HG03469 (cell line): Measurements from ENCODE around the gene GAS7.

Experiments used
- ATAC-seq: cut with Tn5 transposase; IDR thresholded peaks from one replicate; pipeline ENCODE4 v1.9.1; 2021; ENCODE audit warnings: mild to moderate bottlenecking, moderate library complexity, moderate number of reproducible peaks; ENCODE audit not compliant: unreplicated experiment

The GAS7 gene

GRCh38 chr17:10201680-10202079 lies 3.3 kb upstream of the GAS7 start:
- ATAC-seq = no peak

DNA sequence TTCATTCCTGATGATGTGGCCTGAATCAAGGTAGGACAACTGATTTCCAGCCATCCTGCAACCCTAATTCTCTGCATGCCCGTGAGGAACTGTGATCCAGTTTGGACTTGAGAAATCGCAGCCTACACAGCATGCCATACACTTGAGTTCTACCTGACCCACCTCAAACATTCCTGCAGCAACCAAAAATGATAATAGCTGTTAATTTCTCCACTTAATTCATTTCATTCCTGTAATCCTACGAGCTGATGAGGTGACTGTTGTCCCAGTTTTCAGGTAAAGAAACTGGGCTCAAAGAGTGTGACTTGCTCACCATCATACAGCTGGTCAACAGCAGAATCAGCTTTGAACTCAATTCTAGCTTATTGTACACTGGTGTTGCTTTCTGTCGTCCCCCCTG lies 2.2 kb upstream of the GAS7 start:
- no peak for ATAC-seq

GRCh38 chr17:10200016-10200415 lies 1.6 kb upstream of the GAS7 start:
- ATAC-seq = no peak

DNA sequence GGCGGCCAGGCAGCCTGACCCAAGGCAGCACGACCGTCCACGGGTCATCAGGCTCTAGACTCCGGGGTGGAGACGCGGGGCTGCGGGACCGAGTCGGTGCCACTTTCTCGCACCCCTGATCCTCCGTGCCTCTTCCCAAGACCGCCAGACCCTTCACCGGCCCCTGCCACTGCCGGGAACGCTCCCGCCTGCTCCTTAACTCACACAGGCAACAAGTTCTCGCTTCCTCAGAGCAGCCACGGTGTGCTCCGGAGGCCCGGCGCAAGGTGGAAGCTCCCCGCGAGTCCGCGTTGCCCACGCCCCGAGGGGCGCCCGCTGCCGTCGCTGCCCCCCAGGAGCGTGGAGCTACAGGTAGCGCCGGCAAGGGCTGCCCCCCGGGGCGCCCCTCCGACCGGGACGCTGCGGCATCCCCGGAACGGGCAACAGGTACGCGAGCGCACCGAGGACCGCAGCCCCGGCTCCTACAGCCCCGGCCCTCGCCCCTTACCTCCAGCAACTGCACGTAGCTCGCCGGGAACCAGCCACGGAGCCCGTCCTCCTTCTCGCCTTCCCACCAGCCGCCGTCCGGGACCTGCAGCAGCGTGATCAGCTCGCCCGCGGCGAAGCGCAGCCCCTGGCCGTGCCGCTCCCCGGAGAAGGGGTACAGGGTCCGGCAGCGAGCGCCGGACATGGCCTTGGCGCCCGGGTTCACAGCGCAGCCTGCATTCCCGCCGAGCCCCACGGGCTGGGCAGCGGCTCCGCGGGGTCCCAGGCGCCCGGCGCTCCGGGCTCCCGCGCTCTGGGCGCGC lies 491 bp downstream of the GAS7 start:
- no peak for ATAC-seq

DNA sequence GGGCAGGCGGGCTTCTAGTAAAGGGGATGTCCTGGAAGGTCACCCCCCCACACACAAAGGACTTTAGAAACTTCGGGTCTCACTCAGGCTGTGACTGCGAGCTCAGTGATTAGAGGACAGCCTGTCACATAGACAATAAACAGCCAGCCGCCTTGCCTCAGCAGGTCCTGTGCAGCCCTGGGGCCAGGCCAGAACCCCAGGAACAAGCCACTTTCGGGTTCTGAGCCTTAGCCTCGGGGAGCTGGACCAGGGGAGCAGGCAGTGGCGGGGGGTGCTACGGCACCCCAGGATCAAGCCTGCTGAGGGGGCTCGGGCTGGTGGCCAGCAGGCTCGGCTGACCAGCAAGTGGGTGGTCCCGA lies 1.1 kb downstream of the GAS7 start:
- no peak for ATAC-seq

DNA sequence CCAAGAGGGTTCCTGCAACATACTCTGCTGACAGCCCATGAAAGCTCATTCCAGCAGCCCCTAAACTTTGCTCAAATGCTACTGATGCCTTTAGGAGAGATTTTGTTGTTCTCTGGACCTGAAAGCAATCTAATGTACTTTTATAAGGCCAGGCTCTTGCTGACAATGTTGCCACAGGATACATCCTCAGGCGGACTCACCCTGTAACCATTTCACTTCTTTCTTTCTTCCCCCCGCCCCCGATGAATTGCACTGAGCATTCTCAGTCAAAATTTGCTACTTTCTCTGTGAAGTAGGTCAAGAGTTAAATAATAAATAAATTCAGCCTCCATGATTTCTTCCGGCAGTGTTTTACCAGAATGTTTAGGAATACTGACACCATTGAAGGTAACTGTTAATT lies 1.5 kb downstream of the GAS7 start:
- no peak for ATAC-seq

- no peak for ATAC-seq
These were observed 2.0 kb downstream of the GAS7 start for GRCh38 chr17:10196384-10196895.

DNA sequence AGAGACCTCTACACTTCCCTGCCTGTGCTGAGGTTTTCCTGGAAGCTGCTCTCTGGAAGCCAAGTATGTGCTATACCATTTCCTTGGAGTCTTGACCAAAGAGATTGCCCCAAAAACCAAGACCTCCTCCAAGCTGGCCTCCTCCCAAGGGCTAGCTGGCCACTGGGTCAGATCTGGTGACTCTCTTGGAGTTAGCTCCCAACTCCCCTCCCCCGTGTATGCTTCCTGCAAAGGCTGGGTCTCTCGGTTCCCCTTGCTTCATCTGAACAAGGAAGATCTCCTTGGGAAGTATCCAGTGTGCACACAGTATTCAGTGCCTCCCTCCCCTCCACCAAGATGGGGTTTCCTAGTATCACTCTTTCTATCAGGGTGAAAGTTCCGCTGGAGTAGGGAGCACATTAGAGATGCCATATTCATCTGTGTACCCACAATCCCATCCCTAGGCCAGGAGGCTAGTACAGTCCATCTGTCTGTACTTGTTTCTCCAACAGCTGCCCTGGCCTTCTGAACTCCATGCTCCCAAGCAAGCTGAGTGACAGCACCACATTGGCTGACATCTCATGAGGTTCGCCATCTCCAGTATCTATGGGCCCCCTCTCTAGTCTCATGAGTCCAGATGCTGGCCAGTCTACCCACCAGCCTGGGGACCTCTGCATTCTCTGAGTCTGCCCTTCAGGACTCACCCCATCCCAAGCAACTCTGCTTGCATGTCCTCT lies 3.2 kb downstream of the GAS7 start:
- no peak for ATAC-seq

DNA sequence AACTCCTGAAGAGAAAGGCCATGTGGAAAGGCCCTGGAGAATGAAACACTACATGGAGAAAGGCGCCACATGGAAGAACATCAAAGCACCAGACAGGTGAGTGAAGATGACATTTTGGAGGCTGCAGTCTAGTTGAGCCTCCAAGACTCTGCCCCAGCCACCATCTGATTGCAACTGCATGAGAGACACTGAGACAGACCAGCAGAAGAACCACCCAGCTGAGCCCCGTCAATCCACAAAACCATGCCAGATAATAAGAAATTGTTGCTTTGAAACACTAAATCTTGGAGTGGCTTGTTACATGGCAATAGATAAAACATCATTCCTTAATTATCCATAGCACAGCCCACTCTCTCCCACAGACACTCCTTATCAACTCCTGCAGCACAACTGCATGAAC lies 4.8 kb downstream of the GAS7 start:
- no peak for ATAC-seq

GRCh38 chr17:10192972-10193371 lies 5.4 kb downstream of the GAS7 start:
- no peak for ATAC-seq

DNA sequence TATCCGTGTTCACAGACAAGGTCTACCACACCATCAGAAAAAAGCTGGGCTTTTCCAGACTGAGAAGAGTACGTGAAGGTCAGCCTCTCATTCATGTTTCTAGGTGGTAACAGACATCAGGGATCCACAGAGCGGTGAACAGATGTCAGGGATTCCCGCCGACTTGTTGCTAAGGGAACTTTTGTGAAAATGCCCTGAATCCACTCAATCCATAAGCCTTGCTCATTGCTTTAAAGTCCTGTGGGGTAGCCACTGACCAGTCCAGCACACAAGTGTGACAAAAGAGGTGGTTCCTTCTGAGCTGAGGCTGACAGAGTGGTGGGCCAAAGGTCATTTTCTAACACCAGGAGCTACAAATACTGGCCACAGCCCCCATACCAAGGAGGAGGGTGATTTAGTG lies 5.9 kb downstream of the GAS7 start:
- ATAC-seq = no peak

DNA sequence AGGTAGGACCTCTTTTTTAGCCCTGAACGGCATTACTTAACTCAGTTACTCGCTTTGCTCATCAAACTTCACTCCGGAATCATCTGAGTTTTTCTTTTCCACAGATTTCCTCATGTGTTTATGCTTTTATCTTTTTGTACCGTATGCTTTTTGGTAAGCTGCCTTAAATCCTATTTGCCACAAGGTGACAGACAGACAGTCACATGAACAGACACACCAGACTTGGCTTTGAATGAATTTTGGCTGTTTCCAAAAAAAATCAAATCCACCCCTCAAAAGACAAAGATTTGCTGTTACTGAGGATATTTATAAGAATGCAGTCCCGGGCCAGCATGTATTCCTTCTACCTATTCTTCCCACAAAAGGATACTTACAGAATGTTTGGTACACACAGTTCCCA lies 10.9 kb downstream of the GAS7 start:
- no peak for ATAC-seq

GRCh38 chr17:10186771-10187410 lies 11.5 kb downstream of the GAS7 start:
- no peak for ATAC-seq

DNA sequence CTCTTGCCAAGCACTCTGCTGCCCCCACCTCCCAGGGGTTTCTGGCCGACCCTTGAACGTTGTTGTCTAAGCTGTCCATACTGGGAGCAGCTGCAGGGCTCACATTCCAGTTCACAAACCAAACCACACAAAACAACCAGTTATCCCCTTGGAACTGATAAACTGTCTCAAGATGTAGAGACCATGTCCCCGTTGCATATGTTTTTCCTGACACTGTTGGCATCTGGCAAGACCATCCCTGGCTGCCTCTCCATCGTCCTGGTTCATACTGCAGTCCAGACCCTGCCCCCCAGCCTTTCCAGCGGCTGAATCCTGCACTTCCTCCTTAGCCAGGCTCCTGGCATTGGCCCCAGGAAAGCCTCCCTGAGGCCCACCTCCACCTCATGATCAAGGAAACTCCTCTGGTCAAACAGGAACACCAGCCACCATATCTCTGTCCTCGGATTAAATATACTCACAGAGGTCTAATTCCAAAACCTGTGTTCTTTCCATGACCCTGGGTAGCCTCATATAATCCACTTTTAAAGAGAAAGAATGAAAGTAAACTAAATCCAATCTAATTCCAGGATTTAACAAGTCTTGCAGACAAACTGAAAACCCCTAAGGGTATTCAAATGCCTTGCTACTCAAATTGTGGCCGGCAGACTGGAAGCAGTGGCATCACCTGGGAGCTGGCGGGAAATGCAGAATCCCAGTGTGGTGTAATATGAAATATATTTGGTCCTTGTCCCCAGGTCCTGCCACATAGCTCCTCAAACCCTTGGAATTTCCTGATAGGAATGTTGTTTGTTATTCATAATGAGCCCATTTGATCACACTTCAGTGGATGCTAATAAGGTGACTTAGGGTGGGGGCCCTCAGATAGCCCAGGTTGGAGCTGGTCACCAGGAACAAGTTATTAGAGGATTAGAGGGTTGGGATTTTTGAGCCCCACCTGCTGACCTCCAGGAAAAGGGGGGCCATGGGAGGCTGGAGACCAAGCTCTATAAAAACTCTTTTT lies 14.2 kb downstream of the GAS7 start:
- no peak for ATAC-seq

GRCh38 chr17:10182785-10183184 lies 15.6 kb downstream of the GAS7 start:
- ATAC-seq = no peak

DNA sequence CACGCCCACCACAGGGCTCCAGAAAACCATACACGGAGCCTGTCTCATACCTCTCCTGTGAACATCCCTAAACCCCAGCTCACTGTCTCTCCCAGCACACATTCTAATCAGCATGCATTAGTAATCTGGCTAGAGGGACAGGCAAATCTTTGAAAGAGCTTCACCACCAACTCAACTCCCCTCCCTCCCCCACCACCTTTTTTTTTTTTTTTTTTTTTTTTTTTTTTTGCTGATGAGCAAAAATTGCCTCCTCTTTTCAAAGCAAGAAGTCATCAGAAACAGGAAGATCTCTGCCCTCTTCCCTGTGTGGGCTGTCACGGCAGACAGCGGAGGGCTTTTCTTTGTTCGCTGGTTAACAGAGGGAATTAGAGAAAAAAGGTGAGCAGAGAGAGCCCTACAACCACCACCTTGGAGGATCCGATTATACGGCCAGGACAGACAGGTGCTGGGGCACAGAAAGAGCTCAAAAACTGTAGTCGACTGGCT lies 19.9 kb downstream of the GAS7 start:
- no peak for ATAC-seq

GRCh38 chr17:10177913-10178505 lies 20.4 kb downstream of the GAS7 start:
- no peak for ATAC-seq

- no peak for ATAC-seq
These were observed 21.1 kb downstream of the GAS7 start for GRCh38 chr17:10177131-10177912.

GRCh38 chr17:10173913-10174312 lies 24.5 kb downstream of the GAS7 start:
- ATAC-seq = no peak
